ENCODE data around the gene NT5DC4. TPM values are rescaled to one million over a fixed set of nuclear protein-coding genes. Genes with fewer than 3 reads are reported as not detected.

NT5DC4 gene
- total RNA-seq: not detected

DNA sequence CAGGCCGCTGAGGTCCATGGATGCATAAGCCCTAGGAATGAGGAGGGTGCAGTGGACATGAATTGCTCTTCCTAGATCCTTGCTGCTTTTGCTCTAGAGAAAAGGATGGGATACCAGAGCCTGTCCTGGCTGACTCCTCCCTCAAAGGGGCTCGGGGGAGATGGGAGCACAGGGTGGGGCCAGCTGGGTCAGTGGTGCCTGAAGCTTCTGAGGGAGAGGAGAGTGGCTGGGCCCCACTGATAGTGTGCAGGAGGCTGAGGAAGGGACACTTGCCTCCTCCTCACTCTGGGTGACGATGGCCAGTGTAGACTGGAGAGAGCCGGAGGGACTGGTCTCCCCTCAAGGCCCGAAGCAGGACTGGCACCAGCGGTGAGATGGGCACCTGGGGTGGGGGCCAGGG is at the start of gene NT5DC4:
Gene NT5DC4 (plus strand): TSS at position 236 of the 400 bp plus-strand sequence. CDS start 60 bp downstream, at position 296.
- DNase-seq (no peak), ATAC-seq (no peak)
- Mint-ChIP-seq H3K4me3 (no peak within 1 kb of the TSS), H3K27me3 (ENCODE audit: low read depth) (peaks cover 11% of the 10 kb centered on the region), H3K9me3 (ENCODE audit: insufficient read depth) (no peaks in the 10 kb centered on the region), H3K36me3 (ENCODE audit: low read depth) (no peaks in the 10 kb centered on the region), H3K4me1 (ENCODE audit: low read depth) (peaks cover under 1% of the 10 kb centered on the region), H3K27ac (no peak within 1 kb of the TSS)
- POLR2A ChIA-PET: no interaction called here
- CTCF ChIA-PET: interaction anchor here (1.4 kb wide), 1 partner anchor 15 kb away, joined by 3 read pairs; no protein-coding TSS in a partner anchor

DNA sequence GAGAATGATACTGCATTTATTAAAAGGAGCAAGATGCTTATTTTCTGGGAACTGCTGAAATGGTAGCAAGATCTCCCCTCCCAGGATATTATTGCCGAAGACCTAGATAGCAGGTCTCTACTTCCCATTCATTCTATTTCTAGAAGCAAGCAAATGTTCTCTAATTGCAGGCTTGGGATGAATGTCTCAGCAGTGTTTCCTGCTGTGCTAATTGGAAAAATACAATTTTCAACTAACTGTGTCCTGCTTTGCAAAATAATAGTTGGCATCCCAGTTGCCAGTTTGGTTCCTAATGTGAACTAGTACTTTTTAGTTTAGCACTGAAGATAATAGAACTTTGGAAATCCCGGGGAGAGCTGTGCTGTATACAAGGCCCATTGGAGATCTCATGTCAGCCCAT is 49.0 kb upstream of the NT5DC4 start:
- Mint-ChIP-seq H3K9me3 (ENCODE audit: insufficient read depth) (no peaks in the 10 kb centered on the region), H3K4me3 (no peak overlapping the region), H3K36me3 (ENCODE audit: low read depth) (peaks cover 4% of the 10 kb centered on the region), H3K27ac (no peak overlapping the region), H3K4me1 (ENCODE audit: low read depth) (peaks cover 12% of the 10 kb centered on the region), H3K27me3 (ENCODE audit: low read depth) (peaks cover 5% of the 10 kb centered on the region)
- DNase-seq: no peak
- ChIA-PET CTCF (interaction anchor here (2.4 to 3.2 kb wide), 2 partner anchors 14 to 45 kb away, joined by 9 to 10 read pairs; no protein-coding TSS in a partner anchor), POLR2A (no interaction called here)
- ATAC-seq: no peak

DNA sequence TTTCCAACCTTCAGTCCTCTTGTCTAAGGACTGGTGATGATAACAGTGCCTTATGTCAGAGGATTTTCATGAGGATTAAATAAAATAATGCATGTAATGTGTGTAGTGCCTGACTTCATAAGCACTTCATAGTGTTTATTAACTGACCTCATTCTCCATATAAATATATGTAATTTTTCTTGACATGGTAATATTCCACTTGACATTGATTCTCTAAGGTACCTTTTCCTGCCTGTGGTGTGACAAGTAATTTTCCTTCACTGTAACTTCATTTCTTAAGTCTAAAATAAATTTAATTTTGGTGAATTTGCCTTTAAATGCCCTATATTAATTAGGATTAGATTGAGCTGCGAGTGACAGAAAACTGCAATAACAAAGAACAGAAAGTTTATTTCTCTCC is 47.8 kb upstream of the NT5DC4 start:
- H3K4me3 Mint-ChIP-seq: no peak overlapping the region
- no peak for DNase-seq
- ChIA-PET POLR2A (no interaction called here), CTCF (interaction anchor here (1.9 kb wide), 1 partner anchor 18 kb away, joined by 4 read pairs; no protein-coding TSS in a partner anchor)
- H3K4me1 Mint-ChIP-seq (ENCODE audit: low read depth): peaks cover 10% of the 10 kb centered on the region
- no peak for ATAC-seq
- peaks cover 5% of the 10 kb centered on the region for H3K27me3 Mint-ChIP-seq (ENCODE audit: low read depth)
- no peak overlapping the region for H3K27ac Mint-ChIP-seq
- H3K9me3 Mint-ChIP-seq (ENCODE audit: insufficient read depth): no peaks in the 10 kb centered on the region
- peaks cover 2% of the 10 kb centered on the region for H3K36me3 Mint-ChIP-seq (ENCODE audit: low read depth)

DNA sequence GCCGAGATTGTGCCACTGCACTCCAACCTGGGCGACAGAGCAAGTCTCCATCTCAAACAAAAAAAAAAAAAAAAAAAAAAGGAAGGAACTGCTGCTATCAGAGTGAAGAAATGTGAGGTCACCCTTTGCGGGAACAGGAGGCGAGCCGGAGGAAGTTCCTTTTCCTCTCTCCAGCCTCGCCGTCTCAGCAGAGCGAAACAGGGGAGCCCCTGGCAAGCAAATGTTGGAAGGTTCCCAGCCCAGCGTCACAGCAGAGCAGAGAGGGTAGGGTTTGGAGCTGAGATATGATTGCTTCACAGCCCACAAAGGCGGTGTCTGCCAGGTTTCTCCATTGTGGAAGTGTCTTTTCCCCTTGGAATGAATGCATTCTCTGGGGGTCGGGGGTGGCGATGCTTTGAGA is 46.6 kb upstream of the NT5DC4 start:
- no peaks in the 10 kb centered on the region for H3K9me3 Mint-ChIP-seq (ENCODE audit: insufficient read depth)
- H3K27me3 Mint-ChIP-seq (ENCODE audit: low read depth): peaks cover 9% of the 10 kb centered on the region
- ChIA-PET POLR2A (no interaction called here), CTCF (interaction anchor here (1.1 to 1.9 kb wide), 2 partner anchors 16 to 17 kb away, joined by 3 to 4 read pairs; no protein-coding TSS in a partner anchor)
- no peak for DNase-seq
- H3K27ac Mint-ChIP-seq: no peak overlapping the region
- no peaks in the 10 kb centered on the region for H3K36me3 Mint-ChIP-seq (ENCODE audit: low read depth)
- no peak overlapping the region for H3K4me3 Mint-ChIP-seq
- H3K4me1 Mint-ChIP-seq (ENCODE audit: low read depth): peaks cover 10% of the 10 kb centered on the region
- ATAC-seq: no peak

DNA sequence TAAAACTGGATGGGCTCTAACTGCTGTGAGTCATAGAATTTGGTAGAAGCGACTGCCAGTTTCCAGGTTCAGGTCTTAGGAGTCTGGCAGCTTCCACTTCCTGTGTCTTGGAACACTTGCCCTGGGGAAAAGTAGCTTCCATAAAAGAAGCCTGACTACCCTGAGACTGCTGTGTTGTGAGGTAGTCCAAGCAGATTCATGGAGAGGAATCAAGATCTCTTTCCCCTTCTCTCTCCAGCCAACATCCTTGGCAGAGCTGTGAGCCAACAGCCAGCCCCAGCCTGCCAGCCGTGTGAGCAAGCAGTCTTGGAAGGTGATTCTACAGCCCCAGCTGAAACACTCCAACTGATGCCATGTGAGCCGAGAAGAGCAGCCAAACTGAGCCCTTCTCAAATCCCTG is 41.3 kb upstream of the NT5DC4 start:
- H3K27ac Mint-ChIP-seq: no peak overlapping the region
- no peak for DNase-seq
- no peak for ATAC-seq
- ChIA-PET POLR2A (no interaction called here), CTCF (interaction anchor here (0.9 to 1.8 kb wide), 3 partner anchors 11 to 53 kb away, joined by 3 to 5 read pairs (median 4); no protein-coding TSS in a partner anchor)
- no peaks in the 10 kb centered on the region for H3K36me3 Mint-ChIP-seq (ENCODE audit: low read depth)
- H3K4me1 Mint-ChIP-seq (ENCODE audit: low read depth): peaks cover 9% of the 10 kb centered on the region
- peaks cover 6% of the 10 kb centered on the region for H3K27me3 Mint-ChIP-seq (ENCODE audit: low read depth)
- no peak overlapping the region for H3K4me3 Mint-ChIP-seq
- no peaks in the 10 kb centered on the region for H3K9me3 Mint-ChIP-seq (ENCODE audit: insufficient read depth)

DNA sequence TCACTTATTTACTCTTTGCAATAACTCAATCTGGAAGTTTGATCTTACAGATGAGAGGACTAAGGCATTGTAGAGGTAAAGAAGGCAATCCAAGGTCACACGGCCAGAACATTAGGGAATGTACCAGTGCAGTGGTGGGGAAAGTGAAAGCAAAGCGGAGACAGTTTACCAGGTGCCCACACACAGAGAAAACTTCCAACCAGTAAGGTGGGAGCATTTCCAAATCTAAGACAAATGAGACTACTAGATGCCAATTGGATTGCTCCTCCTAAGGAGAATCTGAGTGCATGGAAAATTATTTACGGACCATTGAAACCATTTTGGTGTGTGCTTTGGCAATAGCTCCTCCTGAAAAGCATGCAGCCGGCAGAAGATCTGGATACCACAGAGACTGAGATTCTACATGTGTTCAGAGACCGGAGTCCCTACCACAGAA is 40.1 kb upstream of the NT5DC4 start:
- no peaks in the 10 kb centered on the region for H3K9me3 Mint-ChIP-seq (ENCODE audit: insufficient read depth)
- H3K4me1 Mint-ChIP-seq (ENCODE audit: low read depth): peaks cover 12% of the 10 kb centered on the region
- H3K27ac Mint-ChIP-seq: no peak overlapping the region
- H3K4me3 Mint-ChIP-seq: no peak overlapping the region
- DNase-seq (no peak), ATAC-seq (no peak)
- H3K36me3 Mint-ChIP-seq (ENCODE audit: low read depth): no peaks in the 10 kb centered on the region
- ChIA-PET CTCF (interaction anchor here (1.4 kb wide), 1 partner anchor 54 kb away, joined by 3 read pairs; no protein-coding TSS in a partner anchor), POLR2A (no interaction called here)
- H3K27me3 Mint-ChIP-seq (ENCODE audit: low read depth): peaks cover 10% of the 10 kb centered on the region

DNA sequence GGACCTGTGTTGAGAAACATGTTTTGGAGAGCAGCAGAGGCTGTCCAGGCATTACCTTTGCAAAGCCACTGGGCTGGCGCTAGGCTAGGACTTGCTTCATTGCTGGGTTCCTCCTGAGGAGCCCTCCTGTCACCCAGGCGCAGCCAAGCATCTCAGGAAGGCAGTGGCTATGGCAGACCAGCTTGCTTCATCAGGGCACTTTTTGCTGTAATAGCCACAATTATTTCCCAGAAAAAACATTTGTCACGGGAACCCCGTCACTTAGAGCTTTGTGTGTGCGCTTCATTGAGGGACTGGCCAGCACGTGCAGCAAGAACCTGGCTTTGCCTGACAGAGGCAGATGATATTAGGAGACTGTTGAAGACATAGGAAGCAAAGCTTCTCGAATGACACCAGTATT is 38.7 kb upstream of the NT5DC4 start:
- no peaks in the 10 kb centered on the region for H3K36me3 Mint-ChIP-seq (ENCODE audit: low read depth)
- H3K9me3 Mint-ChIP-seq (ENCODE audit: insufficient read depth): no peaks in the 10 kb centered on the region
- ChIA-PET POLR2A (no interaction called here), CTCF (interaction anchor here (0.6 to 0.8 kb wide), 2 partner anchors 9 to 260 kb away, joined by 3 read pairs; no protein-coding TSS in a partner anchor)
- no peak for ATAC-seq
- peaks cover 10% of the 10 kb centered on the region for H3K27me3 Mint-ChIP-seq (ENCODE audit: low read depth)
- H3K4me3 Mint-ChIP-seq: no peak overlapping the region
- no peak for DNase-seq
- H3K4me1 Mint-ChIP-seq (ENCODE audit: low read depth): peaks cover 18% of the 10 kb centered on the region
- no peak overlapping the region for H3K27ac Mint-ChIP-seq

DNA sequence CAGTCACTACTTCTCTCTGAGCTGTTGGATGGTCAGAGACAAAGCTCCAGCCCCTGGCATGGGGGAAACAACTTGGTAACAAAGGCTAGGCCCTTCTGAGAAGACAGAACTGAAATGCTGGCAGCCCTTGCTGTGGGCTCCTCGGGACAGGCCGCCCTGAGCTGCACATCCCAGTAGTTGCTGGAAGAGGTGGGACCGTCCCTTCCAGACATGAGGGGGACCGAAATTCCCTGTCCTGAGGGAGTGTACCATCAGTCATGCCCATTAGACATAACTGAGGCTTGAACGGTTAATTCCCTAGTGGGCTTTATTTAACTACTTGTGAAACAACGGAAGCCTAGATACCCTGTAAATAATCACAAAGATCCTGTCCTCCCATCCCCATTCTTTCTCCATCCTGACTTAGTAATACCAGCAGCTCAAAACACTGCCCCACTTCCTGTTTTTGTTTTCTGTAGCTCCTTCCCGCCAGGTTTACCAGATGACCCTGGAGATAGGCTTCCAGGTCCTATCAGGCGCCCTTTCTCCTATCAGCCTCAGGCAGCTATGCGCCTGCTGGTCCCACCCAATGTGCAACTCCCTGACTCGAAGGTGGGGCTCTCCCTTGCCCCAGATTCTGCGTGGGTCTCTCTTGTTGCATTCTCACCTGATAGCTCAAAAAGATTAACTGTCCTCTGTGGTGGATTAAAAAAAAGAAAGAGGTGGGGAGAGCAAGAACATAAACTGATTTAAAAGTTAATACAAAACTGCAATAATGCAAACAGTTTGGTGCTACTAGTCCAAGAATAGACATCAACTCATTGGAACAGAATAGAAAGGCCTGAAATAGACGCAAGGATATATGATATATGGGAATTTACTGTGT is 37.0 kb upstream of the NT5DC4 start:
- Mint-ChIP-seq H3K27me3 (ENCODE audit: low read depth) (peaks cover 6% of the 10 kb centered on the region), H3K4me1 (ENCODE audit: low read depth) (peaks cover 19% of the 10 kb centered on the region), H3K4me3 (no peak overlapping the region), H3K36me3 (ENCODE audit: low read depth) (no peaks in the 10 kb centered on the region), H3K27ac (no peak overlapping the region), H3K9me3 (ENCODE audit: insufficient read depth) (no peaks in the 10 kb centered on the region)
- CTCF ChIA-PET: interaction anchor here (0.7 to 3.0 kb wide), 4 partner anchors 38 to 81 kb away, joined by 3 to 12 read pairs (median 4); partner anchors contain the start of gene SLC20A1
- POLR2A ChIA-PET: interaction anchor here (0.9 kb wide), 1 partner anchor 9 kb away, joined by 4 read pairs; no protein-coding TSS in a partner anchor
- DNase-seq (no peak), ATAC-seq (no peak)

DNA sequence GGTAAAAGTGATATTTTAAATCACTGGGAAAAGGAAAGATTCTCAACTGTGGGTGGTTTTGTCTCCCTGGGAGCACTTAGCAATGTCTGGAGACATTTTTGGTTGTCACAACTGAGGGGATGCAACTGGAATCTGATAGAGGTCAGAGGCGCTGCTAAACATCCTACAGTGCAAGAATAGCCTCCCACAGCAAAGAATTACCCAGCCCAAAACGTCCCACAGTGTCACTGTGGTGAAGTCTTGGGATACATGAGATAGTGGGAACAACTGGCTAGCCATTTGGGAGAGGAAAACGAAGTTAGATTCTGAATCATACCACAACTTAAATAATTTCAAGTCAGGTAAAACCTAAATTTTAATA is 36.4 kb upstream of the NT5DC4 start:
- ATAC-seq: no peak
- ChIA-PET POLR2A (no interaction called here), CTCF (interaction anchor here (0.8 to 3.0 kb wide), 5 partner anchors 8 to 82 kb away, joined by 3 to 12 read pairs (median 4); partner anchors contain the start of gene SLC20A1)
- peaks cover 10% of the 10 kb centered on the region for H3K27me3 Mint-ChIP-seq (ENCODE audit: low read depth)
- H3K4me1 Mint-ChIP-seq (ENCODE audit: low read depth): peaks cover 22% of the 10 kb centered on the region
- H3K27ac Mint-ChIP-seq: no peak overlapping the region
- H3K36me3 Mint-ChIP-seq (ENCODE audit: low read depth): no peaks in the 10 kb centered on the region
- no peaks in the 10 kb centered on the region for H3K9me3 Mint-ChIP-seq (ENCODE audit: insufficient read depth)
- no peak for DNase-seq
- no peak overlapping the region for H3K4me3 Mint-ChIP-seq

DNA sequence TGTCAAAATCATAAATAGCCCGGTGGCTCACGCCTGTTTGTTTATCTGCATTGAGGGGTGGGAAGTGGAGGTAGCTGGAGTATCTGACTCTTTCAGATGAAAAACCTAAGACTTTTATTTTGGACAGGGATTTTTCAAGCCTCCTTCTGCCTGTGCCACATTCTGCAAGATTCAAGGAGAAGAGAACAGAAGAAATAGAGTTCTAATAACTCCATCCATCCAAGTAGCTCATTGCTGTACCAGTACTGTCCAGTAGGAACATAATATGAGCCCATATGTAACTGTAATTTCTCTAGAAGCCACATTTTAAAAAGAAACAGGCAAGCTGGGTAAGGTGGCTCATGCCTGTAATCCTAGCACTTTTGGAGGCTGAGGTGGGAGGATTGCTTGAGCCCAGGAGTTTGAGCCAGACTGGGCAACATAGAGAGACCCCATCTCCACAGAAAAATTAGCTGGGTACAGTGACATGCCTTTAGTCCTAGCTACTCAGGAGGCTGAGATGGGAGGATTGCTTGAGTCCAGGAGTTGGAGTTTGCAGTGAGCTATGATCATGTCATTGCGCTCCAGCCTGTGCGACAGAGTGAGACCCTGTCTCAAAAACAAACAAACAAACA is 35.4 kb upstream of the NT5DC4 start:
- CTCF ChIA-PET: interaction anchor here (1.0 to 3.4 kb wide), 13 partner anchors 9 to 86 kb away, joined by 3 to 18 read pairs (median 4); no protein-coding TSS in a partner anchor
- ATAC-seq: peak; percentile 45
- Mint-ChIP-seq H3K9me3 (ENCODE audit: insufficient read depth) (no peaks in the 10 kb centered on the region), H3K27me3 (ENCODE audit: low read depth) (peaks cover 13% of the 10 kb centered on the region), H3K27ac (no peak overlapping the region), H3K36me3 (ENCODE audit: low read depth) (no peaks in the 10 kb centered on the region), H3K4me1 (ENCODE audit: low read depth) (peaks cover 22% of the 10 kb centered on the region), H3K4me3 (no peak overlapping the region)
- POLR2A ChIA-PET: no interaction called here
- no peak for DNase-seq

DNA sequence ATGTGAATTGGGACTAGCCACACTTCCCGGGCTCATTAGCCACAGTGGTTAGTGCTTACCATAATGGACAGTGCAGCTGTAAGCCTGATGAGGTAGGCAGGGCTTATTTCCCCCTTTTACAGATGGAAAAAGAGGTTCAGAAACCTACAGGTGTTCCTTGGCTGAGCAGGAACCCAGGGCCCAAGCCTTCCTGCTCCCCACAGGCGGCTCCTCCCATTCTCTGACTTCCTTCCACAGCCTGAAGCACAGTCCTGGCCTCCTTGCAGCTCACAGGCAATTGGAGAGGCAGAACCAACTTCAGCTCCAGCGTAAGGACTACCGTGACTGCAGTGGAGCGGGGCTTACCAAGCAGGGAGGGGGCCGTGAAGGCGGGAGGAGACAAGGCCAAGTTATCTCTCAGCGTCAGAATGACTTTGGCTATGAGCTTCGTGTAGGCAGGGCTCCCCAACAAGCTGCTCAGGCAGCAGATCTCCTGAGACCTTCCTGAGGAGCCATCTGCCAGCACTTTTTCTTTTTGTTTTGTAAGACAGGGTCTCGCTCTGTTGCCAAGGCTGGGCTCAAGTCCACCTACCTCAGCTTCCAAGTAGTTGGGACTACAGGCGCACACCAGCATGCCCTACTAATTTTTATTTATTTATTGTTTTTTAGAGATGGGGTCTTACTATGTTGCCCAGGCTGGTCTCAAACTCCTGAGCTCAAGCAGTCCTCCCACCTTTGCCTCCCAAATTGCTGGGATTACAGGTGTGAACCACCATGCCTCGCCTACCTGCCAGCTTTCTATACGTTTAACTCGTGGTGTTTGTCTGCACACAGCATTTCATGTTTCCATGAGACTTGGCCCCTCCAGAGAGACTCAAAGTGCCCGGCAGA is 34.2 kb upstream of the NT5DC4 start:
- ChIA-PET POLR2A (no interaction called here), CTCF (interaction anchor here (0.9 to 3.4 kb wide), 8 partner anchors 10 to 87 kb away, joined by 3 to 18 read pairs (median 7); no protein-coding TSS in a partner anchor)
- no peaks in the 10 kb centered on the region for H3K9me3 Mint-ChIP-seq (ENCODE audit: insufficient read depth)
- H3K27ac Mint-ChIP-seq: no peak overlapping the region
- peaks cover 13% of the 10 kb centered on the region for H3K27me3 Mint-ChIP-seq (ENCODE audit: low read depth)
- H3K4me3 Mint-ChIP-seq: no peak overlapping the region
- H3K4me1 Mint-ChIP-seq (ENCODE audit: low read depth): peaks cover 33% of the 10 kb centered on the region
- DNase-seq (no peak), ATAC-seq (no peak)
- no peaks in the 10 kb centered on the region for H3K36me3 Mint-ChIP-seq (ENCODE audit: low read depth)

Measured in activated CD8-positive, alpha-beta T cell treated with anti-CD3 and anti-CD28 coated beads, Interleukin-2, amount 10 ng/mL, durations not matched to agents 7 days and 5 days (primary cell).